CD4-positive, CD25-positive, alpha-beta regulatory T cell (primary cell): ENCODE measurements around the gene MED7. TPM values are rescaled to one million over a fixed set of nuclear protein-coding genes. Genes with fewer than 3 reads are reported as not detected.

ENCODE experiments used
- ATAC-seq, 2 donors: fragments of 150-1000 bp; cut with Tn5 transposase; one replicate each; pipeline ENCODE4 v1.10.0; 2021; ENCODE audit warnings: low read depth in 2 of 2, moderate number of reproducible peaks in 2 of 2, moderate library complexity in 1 of 2
- DNase-seq, 3 donors: peaks; one replicate each; pipeline versions ENCODE4 v3.0.0 to v3.0.0-alpha.2; 2012 to 2022; ENCODE audit warnings: mixed read lengths in 1 of 3
- H3K27ac ChIP-seq: one replicate; pipeline ENCODE4 v1.7.0; 2013; ENCODE audit warnings: mild to moderate bottlenecking, low read length; ENCODE audit not compliant: insufficient read depth, poor library complexity, severe bottlenecking
- H3K27me3 ChIP-seq: one replicate; pipeline ENCODE4 v1.7.0; 2013; ENCODE audit warnings: low read length; ENCODE audit not compliant: control insufficient read depth, insufficient read depth
- H3K36me3 ChIP-seq: one replicate; pipeline ENCODE4 v1.7.0; 2013; ENCODE audit warnings: mild to moderate bottlenecking, low read length, moderate library complexity; ENCODE audit not compliant: control insufficient read depth, insufficient read depth
- H3K4me1 ChIP-seq: 2 replicates; pipeline ENCODE4 v1.7.0; 2013; ENCODE audit warnings: mild to moderate bottlenecking, low read length; ENCODE audit not compliant: insufficient read depth, control insufficient read depth, poor library complexity, severe bottlenecking
- H3K4me3 ChIP-seq: one replicate; pipeline ENCODE4 v1.7.0; 2013; ENCODE audit warnings: low read depth, mild to moderate bottlenecking, low read length, moderate library complexity
- H3K9me3 ChIP-seq, 2 experiments: 1 replicate in 1 of 2; 2 replicates in 1 of 2; pipeline ENCODE4 v1.7.0; 2013; ENCODE audit warnings: low read length in 2 of 2, mild to moderate bottlenecking in 1 of 2, moderate library complexity in 1 of 2; ENCODE audit not compliant: control insufficient read depth in 2 of 2
- H3K27ac Mint-ChIP-seq, 3 donors: one replicate each; pipeline ENCODE4 v1.8.0; 2020 to 2022; ENCODE audit warnings: mild to moderate bottlenecking in 3 of 3, mixed read lengths in 3 of 3, moderate library complexity in 2 of 3
- H3K27me3 Mint-ChIP-seq: one replicate; pipeline ENCODE4 v1.8.0; 2022; ENCODE audit warnings: mild to moderate bottlenecking, mixed read lengths
- H3K36me3 Mint-ChIP-seq: one replicate; pipeline ENCODE4 v1.8.0; 2020; ENCODE audit warnings: mixed read lengths
- H3K4me1 Mint-ChIP-seq, 4 donors: one replicate each; pipeline ENCODE4 v1.8.0; 2020 to 2022; ENCODE audit warnings: mixed read lengths in 4 of 4, mild to moderate bottlenecking in 1 of 4
- H3K4me3 Mint-ChIP-seq, 4 donors: one replicate each; pipeline ENCODE4 v1.8.0; 2020 to 2022; ENCODE audit warnings: mild to moderate bottlenecking in 4 of 4, mixed read lengths in 4 of 4, moderate library complexity in 3 of 4
- H3K9me3 Mint-ChIP-seq, 7 donors: one replicate each; pipeline ENCODE4 v1.8.0; 2020 to 2022; ENCODE audit warnings: mixed read lengths in 7 of 7, mild to moderate bottlenecking in 3 of 7, moderate library complexity in 2 of 7
- polyA plus RNA-seq, 4 donors: library from polyadenylated mRNA; unstranded; fragments of 300-500 nt; fragmentation: Illumina TruSeq; gene quantifications; one replicate each; pipeline ENCODE4 v1.2.3, GENCODE V29; 2021
- total RNA-seq: library from RNA; stranded (reverse); gene quantifications from one replicate; pipeline ENCODE4 v1.2.3, GENCODE V29; 2022

Gene MED7
- total and polyA plus RNA-seq, 5 donors from 2014 or later: 9.0 to 19.5 (median 15.3) TPM

DNA sequence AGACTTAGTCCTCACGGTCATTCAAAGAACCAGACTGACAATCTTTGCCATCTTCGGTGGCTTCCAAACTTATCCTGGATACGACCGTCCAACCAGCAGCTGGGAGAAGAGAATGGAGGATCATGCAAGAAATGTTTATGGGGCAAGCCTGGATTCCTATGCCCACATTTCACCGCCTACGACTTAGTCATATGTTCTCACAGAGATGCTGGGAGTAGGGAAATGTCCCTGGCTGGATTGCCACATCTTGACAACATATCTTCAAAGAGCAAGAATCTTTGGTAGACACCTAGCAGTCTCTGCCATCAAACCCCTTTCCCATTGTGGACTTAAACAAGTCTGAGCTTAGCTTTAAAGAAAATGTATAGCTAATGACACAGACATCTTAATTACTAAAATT lies 5.0 kb downstream of the MED7 start:
- ATAC-seq (no peak), DNase-seq (no peak)
- H3K27me3 Mint-ChIP-seq: no peaks in the 10 kb centered on the region
- Histone ChIP-seq H3K4me1 (peaks cover 19% of the 10 kb centered on the region), H3K27ac (no peak overlapping the region), H3K27me3 (no peaks in the 10 kb centered on the region), H3K9me3 (no peaks in the 10 kb centered on the region), H3K4me3 (no peak overlapping the region), H3K36me3 (peaks cover 25% of the 10 kb centered on the region)
- H3K4me1 Mint-ChIP-seq: peaks cover 16 to 63% (median 38%) of the 10 kb centered on the region in 4 donors
- H3K27ac Mint-ChIP-seq: no peak overlapping the region
- H3K36me3 Mint-ChIP-seq: peaks cover 21% of the 10 kb centered on the region
- no peak overlapping the region for H3K4me3 Mint-ChIP-seq
- no peaks in the 10 kb centered on the region for H3K9me3 Mint-ChIP-seq

DNA sequence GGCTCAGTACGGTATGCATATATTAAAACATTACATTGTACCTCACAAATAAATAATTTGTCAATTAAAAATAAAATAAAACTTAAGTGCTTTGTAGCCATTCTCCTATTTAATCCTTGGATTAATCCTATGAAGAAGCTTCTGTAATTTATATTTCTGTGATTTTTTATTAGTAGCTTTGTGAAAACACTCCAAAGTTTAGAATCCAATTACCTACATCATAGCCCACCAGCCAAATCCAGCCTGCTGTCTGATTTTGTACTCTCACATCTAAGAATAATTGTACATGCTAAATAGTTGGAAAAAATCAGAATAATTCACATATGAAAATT lies 10.4 kb downstream of the MED7 start:
- DNase-seq: no peak
- Mint-ChIP-seq H3K27me3 (no peaks in the 10 kb centered on the region), H3K4me3 (no peak overlapping the region), H3K27ac (no peak overlapping the region), H3K9me3 (no peaks in the 10 kb centered on the region), H3K36me3 (peaks cover 4% of the 10 kb centered on the region), H3K4me1 (peaks cover 10 to 38% (median 23%) of the 10 kb centered on the region in 4 donors)
- no peak for ATAC-seq
- H3K4me1 ChIP-seq: no peaks in the 10 kb centered on the region
- H3K4me3 ChIP-seq: no peak overlapping the region
- H3K27ac ChIP-seq: no peak overlapping the region
- no peaks in the 10 kb centered on the region for H3K9me3 ChIP-seq
- H3K36me3 ChIP-seq: peaks cover 5% of the 10 kb centered on the region
- H3K27me3 ChIP-seq: no peaks in the 10 kb centered on the region

DNA sequence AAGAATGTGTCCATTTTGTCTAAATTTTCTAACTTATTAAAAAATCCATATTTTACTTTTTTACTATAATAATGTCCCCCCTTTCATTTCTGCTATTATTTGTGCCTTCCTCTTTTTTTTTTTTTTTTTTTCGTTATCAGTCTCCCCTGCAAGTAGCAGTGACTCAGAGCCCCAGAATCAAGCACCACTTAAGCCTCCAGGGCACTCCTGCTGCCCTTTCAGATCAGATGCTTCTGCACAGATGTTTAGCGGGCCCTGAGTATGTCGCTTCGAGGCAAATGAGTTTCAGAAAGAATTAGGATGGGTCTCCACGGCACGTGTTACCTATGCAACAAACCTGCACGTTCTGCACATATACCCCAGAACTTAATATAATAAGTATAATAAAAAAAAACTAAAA lies 11.7 kb downstream of the MED7 start:
- Mint-ChIP-seq H3K4me3 (no peak overlapping the region), H3K27me3 (peaks cover 4% of the 10 kb centered on the region), H3K27ac (no peak overlapping the region), H3K9me3 (no peaks in the 10 kb centered on the region), H3K36me3 (peaks cover 4% of the 10 kb centered on the region), H3K4me1 (peaks cover 10 to 36% (median 19%) of the 10 kb centered on the region in 4 donors)
- H3K4me3 ChIP-seq: no peak overlapping the region
- no peak overlapping the region for H3K27ac ChIP-seq
- DNase-seq (no peak), ATAC-seq (no peak)
- no peaks in the 10 kb centered on the region for H3K4me1 ChIP-seq
- no peaks in the 10 kb centered on the region for H3K27me3 ChIP-seq
- no peaks in the 10 kb centered on the region for H3K36me3 ChIP-seq
- H3K9me3 ChIP-seq: no peaks in the 10 kb centered on the region

DNA sequence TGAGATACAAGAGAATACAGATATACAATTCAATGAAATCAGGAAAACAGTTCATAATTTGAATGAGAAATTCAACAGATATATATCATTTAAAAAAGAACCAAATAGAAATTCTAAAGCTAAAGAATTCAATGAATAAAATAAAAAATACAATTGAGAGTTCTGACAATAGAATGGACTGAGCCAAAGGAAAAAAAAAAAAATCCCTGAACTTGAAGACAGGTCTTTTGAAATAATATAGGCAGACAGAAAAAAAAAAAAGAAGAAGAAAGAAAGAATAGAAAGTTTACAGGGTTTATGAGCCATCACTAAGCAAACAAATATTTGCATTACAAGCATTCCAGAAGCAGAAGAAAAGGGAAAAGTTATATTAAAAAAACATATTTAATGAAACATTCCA lies 21.0 kb downstream of the MED7 start:
- Histone ChIP-seq H3K27ac (no peak overlapping the region), H3K4me3 (no peak overlapping the region), H3K4me1 (no peaks in the 10 kb centered on the region), H3K27me3 (no peaks in the 10 kb centered on the region), H3K9me3 (peaks cover 15 to 16% of the 10 kb centered on the region in 2 experiments), H3K36me3 (no peaks in the 10 kb centered on the region)
- Mint-ChIP-seq H3K4me3 (no peak overlapping the region), H3K9me3 (peaks cover 0 to 16% (median 7%) of the 10 kb centered on the region in 7 donors), H3K36me3 (peaks cover 7% of the 10 kb centered on the region), H3K4me1 (peaks cover 0 to 4% (median under 1%) of the 10 kb centered on the region in 4 donors), H3K27me3 (peaks cover 11% of the 10 kb centered on the region), H3K27ac (no peak overlapping the region)
- ATAC-seq (no peak), DNase-seq (no peak)

DNA sequence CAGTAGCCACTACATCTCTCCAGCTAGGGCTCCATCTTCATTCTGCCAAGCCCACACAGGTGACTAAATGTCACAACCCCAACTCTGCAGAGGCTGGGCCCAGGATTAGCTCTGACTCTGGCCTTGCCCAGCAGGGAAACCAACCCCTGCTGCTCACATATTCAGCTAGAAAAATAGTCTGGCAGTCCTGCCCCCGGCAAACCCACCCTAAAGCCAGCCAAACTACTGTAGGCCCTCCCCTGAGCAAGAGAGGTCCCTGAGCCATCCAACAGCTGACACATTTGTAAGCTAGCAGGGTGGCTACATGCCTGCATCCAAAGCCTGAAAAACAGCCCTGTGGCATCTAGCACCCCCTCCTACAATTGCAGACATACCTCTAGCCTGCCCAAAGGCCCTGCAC lies 22.6 kb downstream of the MED7 start:
- no peak overlapping the region for H3K4me3 ChIP-seq
- H3K27me3 Mint-ChIP-seq: peaks cover 4% of the 10 kb centered on the region
- H3K4me3 Mint-ChIP-seq: no peak overlapping the region
- peaks cover 15 to 16% of the 10 kb centered on the region in 2 experiments for H3K9me3 ChIP-seq
- H3K9me3 Mint-ChIP-seq: peaks cover 0 to 16% (median 7%) of the 10 kb centered on the region in 7 donors
- H3K4me1 Mint-ChIP-seq: peaks cover 3 to 11% (median 5%) of the 10 kb centered on the region in 4 donors
- H3K4me1 ChIP-seq: no peaks in the 10 kb centered on the region
- DNase-seq: no peak
- H3K36me3 ChIP-seq: no peaks in the 10 kb centered on the region
- H3K27ac ChIP-seq: no peak overlapping the region
- ATAC-seq: no peak
- no peaks in the 10 kb centered on the region for H3K27me3 ChIP-seq
- no peak overlapping the region for H3K27ac Mint-ChIP-seq
- peaks cover 7% of the 10 kb centered on the region for H3K36me3 Mint-ChIP-seq

DNA sequence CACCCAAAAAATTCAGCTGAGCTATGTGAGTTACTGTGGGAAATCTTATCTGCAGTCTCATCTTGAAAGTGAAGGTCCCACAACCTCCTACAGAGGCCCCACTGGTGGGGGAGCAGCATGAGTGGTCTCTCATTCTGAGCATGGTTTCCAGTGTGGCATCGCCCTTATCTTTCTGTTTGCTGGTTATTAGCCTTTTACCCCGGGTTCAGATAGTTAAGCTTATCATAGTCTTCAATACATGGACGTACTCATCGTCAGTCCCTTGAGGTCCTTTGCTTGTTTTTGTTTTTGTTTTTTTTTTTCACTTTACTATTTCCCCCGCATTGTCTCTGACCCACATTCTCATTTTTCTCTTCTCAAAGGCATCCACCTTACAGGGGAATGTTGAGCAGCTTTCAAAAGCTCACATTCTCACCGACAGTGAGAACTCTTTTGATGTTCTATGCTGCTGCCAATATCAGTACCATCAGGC lies 26.1 kb downstream of the MED7 start:
- H3K9me3 ChIP-seq: peaks cover 6 to 10% of the 10 kb centered on the region in 2 experiments
- peak overlapping the region in 2 of 4 donors; percentile 11 to 30 for H3K4me3 Mint-ChIP-seq
- H3K4me1 ChIP-seq: no peaks in the 10 kb centered on the region
- H3K36me3 ChIP-seq: no peaks in the 10 kb centered on the region
- H3K4me1 Mint-ChIP-seq: peaks cover 3 to 11% (median 5%) of the 10 kb centered on the region in 4 donors
- H3K27ac ChIP-seq: no peak overlapping the region
- no peak for ATAC-seq
- no peak overlapping the region for H3K4me3 ChIP-seq
- no peak for DNase-seq
- H3K9me3 Mint-ChIP-seq: peaks cover 0 to 7% (median 0%) of the 10 kb centered on the region in 7 donors
- peaks cover 3% of the 10 kb centered on the region for H3K36me3 Mint-ChIP-seq
- H3K27ac Mint-ChIP-seq: peak overlapping the region in 2 of 3 donors; percentile 8 to 48
- H3K27me3 ChIP-seq: no peaks in the 10 kb centered on the region
- H3K27me3 Mint-ChIP-seq: no peaks in the 10 kb centered on the region

DNA sequence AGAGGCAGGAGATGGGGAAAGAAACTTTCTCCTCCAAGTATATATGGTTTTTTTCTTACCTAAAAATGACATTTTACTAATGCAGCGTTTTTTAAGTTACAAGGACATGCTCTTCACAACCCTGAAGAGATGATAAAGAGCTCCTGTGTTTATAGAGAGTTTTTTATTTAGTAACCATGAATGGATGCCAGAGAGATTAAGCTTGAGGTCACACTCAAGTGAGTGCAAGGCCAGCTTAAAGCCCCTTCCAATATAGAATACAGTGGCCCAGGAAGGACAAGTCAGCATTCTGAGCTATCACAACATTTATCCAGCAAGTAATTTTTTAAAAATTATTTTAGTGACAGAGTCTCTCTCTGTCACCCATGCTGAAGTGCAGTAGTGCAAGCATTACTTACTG lies 27.2 kb downstream of the MED7 start:
- Mint-ChIP-seq H3K4me3 (no peak overlapping the region), H3K27me3 (no peaks in the 10 kb centered on the region)

DNA sequence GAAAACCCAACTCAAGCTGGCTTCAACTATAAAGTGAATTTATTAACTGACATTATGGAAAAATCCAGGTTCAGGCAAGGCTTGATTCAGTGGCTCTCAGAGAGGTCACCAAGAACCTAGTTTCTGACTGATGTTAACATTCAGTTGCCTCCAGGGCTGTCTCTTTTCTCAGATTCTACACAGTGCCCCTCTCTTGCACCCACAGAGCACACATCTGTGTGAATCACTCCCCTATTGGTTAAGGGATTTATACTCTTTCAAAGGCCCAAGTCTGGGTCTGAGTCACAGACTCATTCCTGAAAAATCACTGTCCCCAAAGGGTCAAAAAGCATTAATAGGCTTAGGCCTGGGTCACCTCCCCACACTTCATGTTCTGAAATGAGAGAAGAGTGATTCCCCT lies 27.7 kb downstream of the MED7 start:
- DNase-seq (no peak), ATAC-seq (no peak)
- H3K27ac ChIP-seq: no peak overlapping the region
- H3K27me3 ChIP-seq: no peaks in the 10 kb centered on the region
- H3K27me3 Mint-ChIP-seq: no peaks in the 10 kb centered on the region
- peaks cover under 1% of the 10 kb centered on the region for H3K4me1 ChIP-seq
- H3K4me3 ChIP-seq: no peak overlapping the region
- H3K36me3 ChIP-seq: no peaks in the 10 kb centered on the region
- H3K4me1 Mint-ChIP-seq: peaks cover 3 to 17% (median 6%) of the 10 kb centered on the region in 4 donors
- peak overlapping the region in 1 of 3 donors; percentile 56 for H3K27ac Mint-ChIP-seq
- H3K9me3 Mint-ChIP-seq: no peaks in the 10 kb centered on the region
- no peak overlapping the region for H3K4me3 Mint-ChIP-seq
- no peaks in the 10 kb centered on the region for H3K9me3 ChIP-seq
- no peaks in the 10 kb centered on the region for H3K36me3 Mint-ChIP-seq

More for the DNA sequence above, 27.2 kb downstream of the MED7 start:
- Mint-ChIP-seq H3K27ac (peak overlapping the region in 2 of 3 donors; percentile 53 to 56), H3K9me3 (no peaks in the 10 kb centered on the region), H3K36me3 (no peaks in the 10 kb centered on the region), H3K4me1 (peaks cover 3 to 16% (median 5%) of the 10 kb centered on the region in 4 donors)
- no peak for ATAC-seq
- no peak for DNase-seq
- no peaks in the 10 kb centered on the region for H3K27me3 ChIP-seq
- no peaks in the 10 kb centered on the region for H3K36me3 ChIP-seq
- peaks cover 0 to under 1% of the 10 kb centered on the region in 2 experiments for H3K9me3 ChIP-seq
- H3K27ac ChIP-seq: no peak overlapping the region
- H3K4me1 ChIP-seq: no peaks in the 10 kb centered on the region
- no peak overlapping the region for H3K4me3 ChIP-seq
